HG03457 (cell line): ENCODE results near the gene ATG16L1.

ENCODE experiments used
- ATAC-seq: cut with Tn5 transposase; IDR thresholded peaks from one replicate; pipeline ENCODE4 v1.9.1; 2021; ENCODE audit warnings: moderate number of reproducible peaks; ENCODE audit not compliant: unreplicated experiment

Gene ATG16L1

DNA sequence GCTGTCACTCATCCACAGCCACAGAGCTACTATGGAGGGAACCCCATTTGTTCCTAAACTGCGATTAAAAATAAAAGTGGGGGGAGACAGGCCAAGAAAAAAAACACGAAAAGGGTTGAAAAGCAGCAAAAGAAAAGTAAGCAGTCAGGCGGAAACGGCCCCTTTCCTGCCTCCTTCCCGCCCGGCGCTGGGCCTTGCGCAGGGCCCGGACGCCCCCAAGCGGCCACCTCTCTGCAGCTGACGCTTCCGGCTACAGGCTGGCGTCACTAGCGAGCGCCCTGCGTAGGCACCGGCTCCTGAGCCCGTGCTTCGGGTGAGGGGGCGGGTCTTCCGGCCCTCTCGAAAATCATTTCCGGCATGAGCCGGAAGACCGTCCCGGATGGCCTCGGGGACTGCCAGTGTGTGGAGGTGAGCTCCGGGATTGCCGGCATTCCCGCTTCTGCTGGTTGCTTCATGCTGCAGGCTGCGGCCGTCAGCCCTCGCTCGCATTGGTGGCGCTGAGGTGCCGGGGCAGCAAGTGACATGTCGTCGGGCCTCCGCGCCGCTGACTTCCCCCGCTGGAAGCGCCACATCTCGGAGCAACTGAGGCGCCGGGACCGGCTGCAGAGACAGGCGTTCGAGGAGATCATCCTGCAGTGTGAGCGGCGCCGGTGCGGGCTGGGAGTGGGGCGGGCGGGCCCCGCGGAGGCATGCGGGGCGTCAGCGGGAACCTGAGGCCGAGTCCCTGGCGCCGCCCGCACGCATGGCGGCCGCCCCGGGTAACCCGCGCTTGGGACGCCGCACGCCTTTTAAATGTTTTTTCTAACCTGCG lies at the start of gene ATG16L1:
Gene ATG16L1, plus strand, starts transcription at position 368 of the 811 bp plus-strand sequence. Its CDS starts 155 bp downstream, at position 523.
- peak; percentile 92 for ATAC-seq

DNA sequence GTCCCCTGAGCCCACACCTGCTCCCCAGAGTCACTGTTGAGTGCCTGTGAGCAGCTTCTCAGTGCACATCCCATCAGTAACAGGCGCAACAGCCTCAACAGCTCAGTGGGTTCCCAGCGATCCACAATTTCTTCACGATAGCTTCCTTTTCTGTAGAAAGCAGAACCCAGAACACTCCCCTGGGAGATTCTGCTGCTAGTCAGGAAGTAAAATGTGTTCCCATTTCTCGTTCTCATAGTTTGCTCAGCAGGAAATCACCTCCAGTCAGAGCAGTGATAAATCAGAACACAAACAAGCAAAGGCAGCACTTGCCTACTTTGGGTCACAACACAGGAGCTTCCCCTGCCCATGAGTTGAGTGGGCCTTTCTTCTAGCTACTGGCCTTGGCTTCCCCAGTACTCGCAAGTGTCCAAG lies 48.9 kb upstream of the ATG16L1 start:
- no peak for ATAC-seq

DNA sequence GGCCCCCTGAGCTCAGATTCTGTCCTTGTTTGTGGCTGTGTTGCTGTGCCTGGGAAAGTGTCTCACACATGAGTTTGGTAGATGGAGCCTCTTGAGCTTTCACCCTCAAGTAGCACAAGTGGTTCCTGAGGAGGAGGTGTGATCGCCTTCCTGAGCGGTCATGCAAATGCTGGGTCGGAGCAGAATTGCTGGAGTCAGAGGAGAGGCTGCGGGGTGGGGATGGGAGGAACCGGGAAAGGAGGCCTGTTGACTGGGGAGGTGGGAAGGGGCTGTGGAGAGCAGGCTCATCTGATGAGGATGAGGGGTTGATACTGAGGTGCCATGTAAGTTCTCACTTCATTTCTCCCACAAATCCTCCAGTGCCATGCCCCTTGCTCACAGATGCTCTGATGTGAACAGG lies 48.4 kb upstream of the ATG16L1 start:
- no peak for ATAC-seq

DNA sequence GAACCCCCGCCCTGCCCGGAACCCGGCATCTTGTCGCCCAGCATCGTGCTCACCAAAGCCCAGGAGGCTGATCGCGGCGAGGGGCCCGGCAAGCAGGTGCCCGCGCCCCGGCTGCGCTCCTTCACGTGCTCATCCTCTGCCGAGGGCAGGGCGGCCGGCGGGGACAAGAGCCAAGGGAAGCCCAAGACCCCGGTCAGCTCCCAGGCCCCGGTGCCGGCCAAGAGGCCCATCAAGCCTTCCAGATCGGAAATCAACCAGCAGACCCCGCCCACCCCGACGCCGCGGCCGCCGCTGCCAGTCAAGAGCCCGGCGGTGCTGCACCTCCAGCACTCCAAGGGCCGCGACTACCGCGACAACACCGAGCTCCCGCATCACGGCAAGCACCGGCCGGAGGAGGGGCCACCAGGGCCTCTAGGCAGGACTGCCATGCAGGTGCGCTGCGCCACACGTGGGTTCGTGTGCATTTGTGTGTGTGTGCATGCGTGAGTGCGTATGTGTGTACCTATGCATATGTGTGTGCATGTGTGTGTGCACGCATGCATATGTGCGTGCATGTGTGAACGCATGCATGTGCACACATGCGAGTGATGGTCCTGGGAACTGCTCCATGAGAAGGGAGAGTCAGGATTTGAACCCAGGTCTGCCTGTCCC lies 47.1 kb upstream of the ATG16L1 start:
- no peak for ATAC-seq

DNA sequence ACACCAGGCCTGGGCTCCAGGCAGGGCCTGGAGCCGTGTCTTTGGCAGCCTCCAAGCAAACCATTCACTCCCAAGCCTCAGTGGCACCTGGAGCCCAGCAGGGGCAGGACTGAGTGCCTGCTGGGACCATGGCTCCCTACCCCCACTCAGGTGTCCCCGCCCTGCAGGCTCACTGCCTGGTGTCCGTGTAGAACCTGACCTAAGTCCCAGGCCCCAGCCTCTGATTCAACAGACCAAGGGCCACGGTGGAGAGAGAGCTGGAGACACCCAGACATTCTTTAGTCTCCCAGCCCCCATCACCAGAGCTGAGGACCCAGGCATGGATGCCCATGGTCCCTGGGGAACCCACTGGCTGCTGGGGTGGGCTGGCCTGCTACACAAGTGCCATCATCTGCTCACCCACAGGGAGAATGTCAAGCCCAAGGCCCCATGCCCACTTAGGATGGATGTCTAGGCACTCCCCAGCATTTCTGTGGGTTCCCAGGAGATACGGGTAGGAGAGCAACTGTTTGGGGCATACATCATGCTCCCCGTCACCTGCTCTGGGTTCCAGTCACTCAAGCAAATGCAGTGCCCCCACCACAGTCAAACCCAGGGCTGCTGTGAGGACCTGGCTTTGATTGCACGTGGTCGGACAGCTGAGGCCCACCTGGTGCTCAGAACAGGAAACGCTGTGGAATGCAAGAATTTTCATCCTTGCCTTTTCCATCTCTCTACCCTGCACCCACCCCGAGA lies 42.9 kb upstream of the ATG16L1 start:
- no peak for ATAC-seq

DNA sequence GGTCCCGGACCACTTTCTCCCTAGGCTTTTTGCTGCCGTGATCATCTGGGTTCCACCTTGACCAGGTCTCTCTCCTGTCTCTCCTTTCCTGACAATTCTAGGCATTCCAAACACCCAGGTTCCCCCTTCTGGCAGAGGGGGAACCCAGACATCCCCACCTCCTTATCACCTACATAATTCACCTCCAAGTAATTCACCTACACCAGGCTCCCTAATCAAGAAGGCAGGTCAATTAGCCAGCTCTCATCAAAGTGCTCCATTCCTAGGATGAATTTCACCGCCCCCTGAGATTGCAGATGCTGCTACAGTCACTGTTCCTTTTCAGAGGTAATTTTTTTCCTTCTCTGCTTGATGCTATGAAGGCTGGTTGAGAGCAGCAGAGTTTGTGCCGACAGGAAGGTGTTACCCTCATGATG lies 42.3 kb upstream of the ATG16L1 start:
- ATAC-seq = no peak

DNA sequence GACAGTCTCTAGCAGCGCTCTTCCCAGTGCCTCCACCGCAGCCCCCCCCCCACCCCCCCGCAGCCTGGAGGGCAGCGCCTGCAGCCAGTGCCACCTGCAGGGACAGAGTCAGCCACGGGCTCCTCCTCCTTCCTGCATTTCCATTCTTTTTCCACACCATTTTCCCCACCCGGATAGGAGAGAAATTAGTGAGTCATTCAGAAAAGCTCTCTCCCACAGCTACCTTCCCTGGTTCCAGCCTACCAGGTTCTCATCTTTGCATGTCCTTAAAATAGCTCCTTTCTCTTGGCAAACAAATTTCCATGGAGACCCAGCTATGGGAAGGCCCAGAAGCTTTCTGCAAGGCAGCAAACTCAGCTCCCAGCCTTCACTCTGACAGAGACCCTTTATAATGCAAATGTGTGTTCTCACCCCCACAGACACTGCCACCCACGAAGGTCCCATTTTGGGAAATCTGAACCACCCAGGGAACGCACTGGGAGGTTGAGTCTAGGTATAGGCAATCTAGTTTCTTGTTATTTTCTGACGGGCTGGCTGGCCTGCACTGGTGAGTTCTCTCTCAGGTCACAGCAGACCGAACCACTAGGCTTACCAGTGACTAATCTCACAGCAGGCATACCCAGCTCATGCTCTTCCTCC lies 41.8 kb upstream of the ATG16L1 start:
- ATAC-seq = no peak

DNA sequence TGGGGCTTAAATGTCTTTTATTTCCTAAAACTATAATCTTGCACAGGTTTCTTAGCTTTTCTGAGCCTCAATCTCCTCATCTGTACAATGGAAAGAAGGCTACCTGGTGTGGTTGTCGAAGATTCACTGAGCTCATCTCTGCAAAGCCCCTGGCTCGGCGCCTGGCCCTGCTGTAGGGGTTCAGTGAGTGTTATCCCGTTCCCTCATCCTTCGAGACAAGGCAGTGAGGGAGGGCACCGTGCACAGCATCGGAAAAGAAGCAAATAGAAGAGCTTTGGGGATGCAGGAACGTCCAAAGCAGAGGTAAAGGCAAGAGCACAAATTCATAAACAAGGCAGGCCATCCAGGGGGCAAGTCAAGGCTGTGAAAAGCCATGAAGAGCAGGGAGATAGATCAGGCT lies 41.2 kb upstream of the ATG16L1 start:
- no peak for ATAC-seq

DNA sequence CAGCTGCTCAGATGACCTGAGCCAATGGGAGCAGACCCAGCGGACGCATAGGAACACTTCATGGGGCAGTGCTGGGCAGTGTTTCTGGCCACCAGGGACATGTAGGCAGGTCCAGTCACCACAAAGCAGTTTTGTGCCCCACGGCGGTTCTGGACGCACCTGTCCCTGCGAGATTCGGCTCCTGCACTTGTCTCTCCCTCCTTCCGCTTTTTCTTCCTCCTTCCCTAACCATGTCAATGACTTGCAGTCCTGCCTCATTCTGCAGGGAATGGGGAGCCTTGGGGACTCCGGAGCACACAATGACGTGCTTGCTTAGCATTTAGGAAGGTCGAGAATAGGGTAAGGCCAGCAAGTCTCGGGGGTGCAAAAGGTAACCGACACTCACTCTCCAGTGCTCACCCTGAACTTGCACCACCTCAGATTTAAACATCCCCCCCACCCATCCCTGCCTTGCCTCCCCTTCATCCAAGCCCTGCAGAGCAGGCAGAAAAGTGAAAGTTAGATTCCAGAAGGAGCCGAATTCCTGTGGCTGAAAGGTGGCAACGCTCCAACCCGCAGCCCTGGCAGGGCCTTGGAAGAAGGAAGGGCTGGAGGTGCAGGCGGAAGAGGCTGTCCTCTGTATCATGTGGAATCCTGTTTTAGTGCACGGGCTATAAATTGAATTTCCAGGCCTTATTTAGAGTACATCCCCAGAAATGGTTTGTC lies 40.5 kb upstream of the ATG16L1 start:
- ATAC-seq = no peak

DNA sequence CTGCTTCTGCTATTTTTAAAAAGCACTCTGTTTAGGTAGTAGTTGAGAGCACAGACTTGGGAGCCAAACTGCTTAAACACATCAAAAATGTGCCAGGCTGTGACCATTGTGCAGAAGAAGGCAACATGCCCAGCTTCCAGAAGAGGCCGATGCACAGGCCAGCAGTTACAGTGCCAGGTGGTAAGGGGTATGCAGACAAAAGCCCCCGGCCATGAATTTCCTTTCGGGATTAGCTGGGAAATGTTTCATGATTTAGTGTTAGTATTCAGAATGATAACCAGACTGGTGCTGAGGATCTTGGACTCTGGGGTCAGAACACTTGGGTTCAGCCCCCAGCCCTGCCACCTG lies 40.0 kb upstream of the ATG16L1 start:
- no peak for ATAC-seq

DNA sequence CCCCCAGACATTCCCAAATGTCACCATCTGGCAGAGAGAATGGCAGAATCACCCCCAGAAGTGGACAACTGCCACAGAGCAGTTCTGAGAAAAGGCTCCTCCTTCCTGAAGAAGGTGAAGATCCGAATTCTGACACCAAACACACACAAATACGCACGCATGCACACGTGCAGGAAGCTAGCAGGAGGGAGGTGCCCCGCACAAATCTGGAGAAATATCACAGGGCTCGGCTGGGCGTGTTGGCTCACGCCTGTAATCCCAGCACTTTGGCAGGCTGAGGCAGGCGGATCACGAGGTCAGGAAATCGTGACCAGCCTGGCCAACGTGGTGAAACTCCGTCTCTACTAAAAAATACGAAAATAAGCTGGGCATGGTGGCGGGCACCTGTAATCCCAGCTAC lies 38.5 kb upstream of the ATG16L1 start:
- ATAC-seq = no peak

DNA sequence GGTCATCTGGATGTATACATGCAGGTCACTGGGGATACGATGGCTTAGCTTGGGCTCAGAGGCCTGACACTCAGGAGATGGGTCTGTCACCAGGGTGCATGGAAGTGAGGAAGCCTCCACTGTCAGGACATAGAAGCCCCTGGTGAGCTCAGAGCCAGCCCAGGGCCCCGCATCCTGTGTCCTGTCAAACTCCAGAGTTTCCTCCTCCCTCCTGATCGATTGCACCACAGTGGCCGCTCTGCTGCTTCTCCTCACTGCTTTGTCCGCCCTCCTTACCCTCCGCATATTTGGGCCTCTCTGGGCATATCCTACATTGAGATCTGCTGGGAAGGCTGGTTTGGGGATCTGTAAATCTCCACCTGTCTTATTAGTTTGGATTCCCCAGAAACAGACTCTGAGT lies 37.5 kb upstream of the ATG16L1 start:
- no peak for ATAC-seq

DNA sequence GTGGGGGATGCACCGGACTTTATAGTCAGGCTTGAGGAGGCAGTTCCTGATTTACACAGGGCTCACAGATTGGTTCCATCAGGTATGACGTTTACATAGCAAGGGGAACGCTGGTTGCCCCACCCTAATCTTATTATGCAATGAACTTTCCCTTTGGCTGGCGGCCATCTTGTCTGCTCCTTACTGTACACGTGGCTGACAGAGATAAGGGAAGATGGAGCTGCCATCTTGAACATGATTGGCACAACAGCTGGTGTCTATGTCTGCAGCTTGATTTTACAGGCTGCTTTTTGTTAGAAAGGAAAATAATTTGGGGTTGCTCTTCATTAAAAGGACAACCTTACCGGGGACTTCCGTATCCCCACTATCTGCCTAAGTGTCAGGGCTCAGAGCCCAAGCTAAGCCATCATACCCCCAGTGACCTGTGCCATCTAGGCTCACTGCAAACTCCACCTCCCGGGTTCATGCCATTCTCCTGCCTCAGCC lies 33.5 kb upstream of the ATG16L1 start:
- ATAC-seq = no peak

DNA sequence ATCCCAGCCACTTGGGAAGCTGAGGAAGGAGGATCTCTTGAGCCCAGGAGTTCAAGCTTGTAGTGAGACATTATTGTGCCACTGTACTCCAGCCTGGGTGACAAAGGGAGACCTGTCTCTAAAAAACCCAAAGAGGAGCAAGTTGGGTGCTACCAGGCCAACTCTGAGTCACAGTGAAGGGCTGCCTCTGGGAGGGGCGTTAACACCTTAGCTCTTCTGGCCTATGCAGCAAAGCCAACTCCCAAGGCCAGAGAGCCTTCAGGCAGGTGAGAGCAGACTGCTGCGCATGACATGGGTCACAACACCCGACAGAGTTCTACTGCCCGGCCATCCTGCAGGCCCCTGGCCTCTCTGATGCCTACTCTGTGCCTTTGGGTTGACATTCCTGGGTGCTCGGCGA lies 32.6 kb upstream of the ATG16L1 start:
- ATAC-seq = no peak

DNA sequence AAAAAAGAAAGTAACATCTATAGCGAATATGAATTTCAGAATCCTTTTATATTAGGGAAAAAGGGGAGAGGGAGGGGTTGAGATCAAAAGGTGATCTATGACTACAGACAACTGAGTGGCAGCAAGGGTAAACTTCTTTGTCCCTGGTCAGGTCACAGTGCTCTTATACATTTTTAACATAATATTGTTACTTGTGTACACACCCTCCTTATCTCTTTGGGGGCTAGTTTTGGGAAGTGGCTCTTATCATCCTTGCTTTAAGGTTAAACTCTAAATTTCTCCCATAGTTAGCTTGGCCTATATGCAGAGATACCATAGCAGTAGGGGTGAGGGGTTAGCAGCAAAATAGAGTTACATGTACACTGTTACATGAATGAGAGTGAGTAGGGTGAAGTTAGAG lies 31.6 kb upstream of the ATG16L1 start:
- ATAC-seq = no peak

DNA sequence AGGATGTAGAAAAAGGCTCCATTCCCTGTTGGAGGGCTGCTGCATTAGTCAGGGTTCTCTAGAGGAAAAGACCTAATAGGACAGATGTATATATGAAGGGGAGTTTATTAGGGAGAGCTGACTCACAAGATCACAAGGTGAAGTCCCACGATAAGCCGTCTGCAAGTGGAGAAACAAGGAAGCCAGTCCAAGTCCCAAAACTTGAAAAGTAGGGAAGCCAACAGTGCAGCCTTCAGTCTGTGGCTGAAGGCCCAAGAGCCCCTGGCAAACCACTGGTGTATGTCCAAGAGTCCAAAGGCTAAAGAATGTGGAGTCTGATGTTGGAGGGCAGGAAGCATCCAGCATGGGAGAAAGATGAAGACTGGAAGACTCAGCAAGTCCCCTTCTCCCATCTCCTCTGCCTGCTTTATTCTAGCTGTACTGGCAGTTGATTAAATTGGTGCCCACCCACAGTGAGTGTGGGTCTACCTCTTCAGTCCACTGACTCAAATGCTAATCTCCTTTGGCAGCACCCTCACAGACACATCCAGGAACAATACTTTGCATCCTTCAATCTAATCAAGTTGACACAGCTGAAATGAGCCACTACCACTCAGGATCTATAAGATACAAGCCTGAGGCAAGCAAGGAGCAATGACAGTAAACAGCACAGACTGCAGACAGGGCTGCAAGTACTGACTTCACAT lies 30.0 kb upstream of the ATG16L1 start:
- no peak for ATAC-seq

DNA sequence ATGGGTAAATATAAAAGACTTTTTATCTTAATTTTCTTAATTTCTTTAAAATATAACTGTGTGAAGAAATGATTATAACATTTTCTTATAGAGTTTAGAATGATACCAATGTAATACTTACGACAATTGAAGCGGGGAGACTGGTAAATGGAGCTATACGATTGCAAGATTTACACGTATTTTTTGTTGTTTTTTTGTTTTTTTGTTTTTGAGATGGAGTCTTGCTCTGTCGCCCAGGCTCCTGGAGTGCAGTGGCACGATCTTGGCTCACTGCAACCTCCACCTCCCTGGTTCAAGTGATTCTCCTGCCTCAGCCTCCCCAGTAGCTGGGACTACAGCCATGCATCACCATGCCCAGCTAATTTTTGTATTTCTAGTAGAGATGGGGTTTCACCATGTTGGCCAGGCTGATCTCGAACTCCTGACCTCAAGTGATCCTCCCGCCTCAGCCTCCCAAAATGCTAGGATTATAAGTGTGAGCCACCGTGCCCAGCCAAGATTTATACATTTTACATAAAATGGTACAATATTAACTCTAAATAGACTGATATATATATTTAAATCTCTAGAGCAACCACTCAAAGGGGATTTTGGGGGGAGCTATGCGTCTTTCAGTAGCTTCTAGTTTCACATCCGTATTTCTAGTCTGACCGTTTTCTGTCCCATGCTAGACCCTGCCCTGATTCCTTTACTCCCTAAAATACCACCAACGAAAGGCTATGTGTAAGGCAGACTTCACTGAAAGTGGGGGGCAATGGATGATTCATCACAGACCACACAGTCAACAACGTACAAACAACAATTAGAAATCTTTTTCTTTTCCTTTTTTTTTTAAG lies 28.2 kb upstream of the ATG16L1 start:
- no peak for ATAC-seq

DNA sequence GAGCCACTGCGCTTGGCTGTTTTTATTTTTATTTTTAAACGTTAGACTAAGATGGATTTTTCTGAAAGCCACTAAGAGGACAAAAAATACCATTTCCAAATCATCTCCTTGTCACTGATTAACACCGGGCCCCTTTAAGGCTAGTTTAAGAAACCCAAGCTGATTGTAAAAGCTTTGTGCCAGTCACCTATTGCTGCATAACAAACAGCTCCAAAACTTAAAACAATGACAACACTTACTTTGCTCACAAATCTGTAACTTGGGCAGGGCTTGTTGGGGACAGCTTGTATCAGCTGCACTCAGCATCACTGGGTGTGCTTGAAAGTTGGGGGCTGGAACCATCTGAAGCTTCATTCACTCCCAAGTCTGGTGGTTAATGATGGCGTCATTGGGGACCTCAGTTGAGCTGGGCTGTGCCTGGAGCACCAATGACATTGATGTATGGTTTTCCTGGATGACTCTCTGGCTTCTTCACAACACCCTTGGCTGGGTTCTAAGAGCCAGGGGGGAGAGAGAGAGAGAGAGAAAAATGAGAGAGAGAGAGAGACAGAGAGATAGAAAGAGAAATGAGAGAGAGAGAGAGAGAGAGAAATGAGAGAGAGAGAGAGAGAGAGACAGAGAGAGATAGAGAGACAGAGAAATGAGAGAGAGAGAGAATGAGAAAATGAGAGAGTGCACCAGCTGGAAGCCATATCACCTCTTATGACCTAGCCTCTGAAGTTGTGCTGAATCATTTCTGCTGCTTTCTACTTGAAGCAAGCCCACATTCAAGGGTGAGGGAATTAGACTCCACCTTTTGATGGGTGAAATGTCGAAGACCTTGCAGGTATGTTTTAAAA lies 26.0 kb upstream of the ATG16L1 start:
- ATAC-seq = no peak
